HCT116 (cell line): ENCODE results near the gene FRMD4B.

ENCODE experiments used
- ATF3 ChIP-seq: IDR thresholded peaks from 2 replicates; pipeline ENCODE4 v1.6.1; 2012
- CTCF ChIP-seq, 3 experiments: fragments of 200-600 bp in 1 of 3; sonication (generic) in 1 of 3; IDR thresholded peaks in 2 of 3; conservative IDR thresholded peaks in 1 of 3; 2 replicates each; pipeline ENCODE4 v1.5.1; 2012 to 2017; ENCODE audit warnings: low read depth in 2 of 3, low read length in 2 of 3, antibody characterized with exemption in 1 of 3, borderline replicate concordance in 1 of 3, control low read depth in 1 of 3, mild to moderate bottlenecking in 1 of 3, mixed read lengths in 1 of 3, mixed run types in 1 of 3, moderate library complexity in 1 of 3; ENCODE audit not compliant: insufficient read depth in 1 of 3
- EGR1 ChIP-seq: IDR thresholded peaks from 2 replicates; pipeline ENCODE4 v1.6.1; 2012; ENCODE audit warnings: low read depth
- EZH2phosphoT487 ChIP-seq: fragments of 200-600 bp; IDR thresholded peaks from 2 replicates; pipeline ENCODE4 v1.6.1; 2018; ENCODE audit warnings: antibody characterized with exemption, borderline replicate concordance
- FOSL1 ChIP-seq: IDR thresholded peaks from 2 replicates; pipeline ENCODE4 v1.6.1; 2012; ENCODE audit warnings: low read depth
- MAX ChIP-seq: IDR thresholded peaks from 2 replicates; pipeline ENCODE4 v1.6.1; 2012
- POLR2A ChIP-seq: IDR thresholded peaks from 2 replicates; pipeline ENCODE4 v1.7.0; 2011; ENCODE audit warnings: borderline replicate concordance; ENCODE audit not compliant: insufficient read depth, insufficient read length; ENCODE audit errors: extremely low read depth
- POLR2AphosphoS5 ChIP-seq: IDR thresholded peaks from 2 replicates; pipeline ENCODE4 v1.6.1; 2011; ENCODE audit warnings: mild to moderate bottlenecking, low read depth, low read length, moderate library complexity
- SIN3A ChIP-seq: IDR thresholded peaks from 2 replicates; pipeline ENCODE4 v1.6.1; 2012; ENCODE audit warnings: low read depth
- SRF ChIP-seq: IDR thresholded peaks from 2 replicates; pipeline ENCODE4 v1.6.1; 2012; ENCODE audit warnings: low read depth
- ZNF274 ChIP-seq: fragments of 200-500 bp; sonication (Bioruptor generic); IDR thresholded peaks from 2 replicates; pipeline ENCODE4 v1.6.1; 2014; ENCODE audit warnings: mild to moderate bottlenecking, low read depth, low read length, inconsistent platforms

- no peak for TF ChIP-seq SRF
- no peak for TF ChIP-seq MAX
- no peak for TF ChIP-seq POLR2AphosphoS5
- no peak for TF ChIP-seq CTCF (IDR thresholded peaks at IDR 0.05 in 2 of 3, conservative IDR thresholded peaks at IDR 0.05 in 1 of 3; ENCODE audit: borderline replicate concordance in 1 of 3, insufficient read depth in 1 of 3, low read depth in 2 of 3, low read length in 2 of 3)
- TF ChIP-seq POLR2A: no peak
- no peak for TF ChIP-seq EGR1
- TF ChIP-seq SIN3A: no peak
- no peak for TF ChIP-seq EZH2phosphoT487
- TF ChIP-seq ZNF274: no peak
- TF ChIP-seq FOSL1: no peak
- TF ChIP-seq ATF3: no peak
Observed at GRCh38 chr3:69385723-69386555, at the start of gene FRMD4B.
